Activated T-helper 1 cell treated with anti-CD3 and anti-CD28 coated beads, Interleukin-2, amount 50 U/mL, for 16 hours (primary cell): Measurements from ENCODE around the gene POFUT1.
"Not testable (repeated sequence)": the region's sequence is repeated elsewhere in the genome, so short reads cannot be mapped to it uniquely, and the experiment has no call there.

Experiments
- DNase-seq, 2 donors: peaks; one replicate each; pipeline ENCODE4 v3.0.0-alpha.2; 2020; ENCODE audit warnings: low read depth in 1 of 2, low spot score in 1 of 2

Gene POFUT1

DNA sequence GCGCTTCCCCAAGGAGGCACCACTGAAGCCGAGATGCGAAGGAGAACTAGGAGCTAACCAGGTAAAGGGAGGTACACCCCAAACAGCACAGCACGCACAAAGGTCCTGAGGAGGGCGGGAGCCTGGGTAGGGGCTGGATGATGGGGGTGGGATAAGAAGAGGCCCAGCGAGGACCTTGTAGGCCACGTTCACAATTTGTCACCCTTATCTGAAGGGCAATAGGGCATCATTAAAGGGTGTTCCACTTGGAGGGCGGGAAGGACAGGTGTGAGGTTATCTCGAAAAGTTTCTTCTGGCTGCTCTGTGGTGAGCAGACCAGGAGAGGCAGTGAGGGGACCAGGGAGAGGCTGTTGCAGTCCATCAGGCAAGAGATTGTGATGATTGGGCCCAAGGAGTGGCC is 25.6 kb downstream of the POFUT1 start:
- no peak for DNase-seq

- no peak for DNase-seq
Measured at GRCh38 chr20:32234135-32234808, 26.6 kb downstream of the POFUT1 start.

DNA sequence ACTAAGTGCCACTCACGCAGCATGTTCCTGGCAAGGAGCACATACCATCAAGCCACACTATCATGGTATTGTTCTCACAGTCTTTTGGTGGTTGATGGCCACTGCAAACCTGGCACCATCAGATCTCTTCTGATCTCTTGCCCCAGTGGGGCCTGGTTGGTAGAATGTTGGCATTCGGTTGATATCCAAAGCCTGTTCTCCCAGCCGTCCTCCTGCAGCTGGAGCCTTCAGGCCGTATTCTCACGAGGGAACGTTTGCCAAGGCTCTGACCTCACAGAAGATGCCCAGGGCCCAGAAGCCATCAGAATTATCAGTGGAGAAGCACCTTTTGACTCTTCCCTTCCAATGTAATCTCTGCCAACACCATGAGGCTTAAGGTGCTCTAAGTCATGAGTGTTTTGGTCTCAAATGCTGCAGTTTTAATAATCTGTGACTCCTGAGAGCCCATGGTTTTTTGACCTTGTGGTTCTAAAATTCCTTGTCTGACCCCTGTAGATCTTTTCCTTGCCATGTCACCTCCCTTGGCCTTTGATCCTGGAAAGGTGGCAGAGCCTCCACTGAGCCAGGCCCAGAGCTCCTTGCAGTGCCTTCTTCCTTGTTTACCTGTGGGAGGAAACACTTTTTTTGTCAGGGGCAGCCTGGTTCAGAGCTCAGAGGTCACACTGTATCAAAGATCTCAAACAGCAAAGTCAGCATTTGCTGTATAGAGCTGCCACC is 27.8 kb downstream of the POFUT1 start:
- no peak for DNase-seq

- DNase-seq, result no peak
Measured at GRCh38 chr20:32236048-32236533, 28.4 kb downstream of the POFUT1 start.

- DNase-seq, result no peak
Measured at GRCh38 chr20:32236819-32237218, 29.1 kb downstream of the POFUT1 start.

GRCh38 chr20:32237419-32237818 is 29.7 kb downstream of the POFUT1 start:
- no peak for DNase-seq

GRCh38 chr20:32238483-32239425 is 31.1 kb downstream of the POFUT1 start:
- no peak for DNase-seq

DNA sequence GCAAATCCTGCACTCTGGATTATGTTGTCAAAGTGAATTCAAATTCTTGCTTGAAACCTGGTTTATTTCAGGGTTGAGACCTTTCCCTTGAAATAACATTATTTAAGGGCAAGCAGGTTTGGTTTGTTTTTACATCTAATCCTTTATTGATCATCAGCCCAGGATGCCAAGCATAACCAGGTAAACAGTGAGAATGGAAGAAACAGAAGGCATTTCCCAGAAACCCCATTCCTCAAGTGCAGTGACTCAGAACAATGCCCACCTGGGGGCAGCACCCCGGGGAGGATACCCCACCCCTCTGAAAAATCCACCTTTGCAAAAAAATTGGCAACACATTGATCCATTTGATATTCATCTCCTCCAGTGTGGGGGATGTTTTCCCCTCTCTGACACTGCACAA is 32.5 kb downstream of the POFUT1 start:
- DNase-seq, result no peak

DNA sequence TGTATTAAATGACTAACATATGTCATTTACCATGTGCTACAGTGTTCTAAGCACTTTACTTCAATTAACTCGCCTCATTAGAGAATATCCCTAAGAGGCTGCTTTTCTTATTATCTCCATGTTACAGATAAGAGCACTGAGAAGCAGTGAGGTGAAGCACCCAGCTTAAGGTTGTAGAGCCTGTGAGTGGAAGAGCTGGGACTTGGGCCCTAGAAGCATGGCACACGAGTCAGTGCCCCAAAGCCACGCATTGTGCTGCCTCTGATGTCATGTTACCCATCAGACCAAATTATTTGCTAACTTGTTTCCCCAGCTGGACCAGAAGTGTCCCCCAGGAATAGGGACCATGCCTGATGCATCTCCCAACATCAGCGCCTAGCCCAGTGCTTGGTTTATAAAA is 34.1 kb downstream of the POFUT1 start:
- no peak for DNase-seq

DNA sequence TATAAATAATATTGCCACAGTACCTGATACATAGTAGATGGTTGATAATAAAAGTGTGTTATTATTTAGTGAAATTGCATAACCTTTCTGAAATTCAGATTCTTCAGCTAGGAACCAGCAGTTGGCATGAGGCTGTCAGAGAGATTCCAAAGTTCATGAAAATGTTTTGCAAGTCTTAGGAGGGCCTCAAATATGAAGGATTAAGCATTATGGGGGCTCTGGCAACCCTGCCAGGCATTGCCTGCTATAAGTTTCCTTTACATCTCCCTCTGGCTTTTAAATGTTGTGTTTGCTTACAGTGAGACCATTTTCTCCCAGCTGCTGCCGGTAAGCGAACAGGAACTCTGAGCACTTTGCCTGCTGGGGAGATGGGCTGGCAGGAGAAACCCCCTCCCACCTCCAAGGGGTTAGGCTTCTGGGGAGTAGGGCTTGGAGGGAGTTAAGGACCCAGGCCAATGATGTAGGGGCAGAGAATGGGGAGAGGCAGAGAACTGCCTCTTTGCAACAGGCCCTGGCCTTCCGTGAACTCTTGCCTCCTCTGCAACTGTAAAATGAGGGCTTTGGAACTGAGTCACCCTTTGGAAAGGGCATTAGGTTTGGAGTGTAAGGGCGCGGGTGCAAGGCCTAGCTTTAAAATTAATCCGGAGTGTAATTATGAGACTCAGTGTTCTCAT is 36.6 kb downstream of the POFUT1 start:
- DNase-seq, result no peak

DNA sequence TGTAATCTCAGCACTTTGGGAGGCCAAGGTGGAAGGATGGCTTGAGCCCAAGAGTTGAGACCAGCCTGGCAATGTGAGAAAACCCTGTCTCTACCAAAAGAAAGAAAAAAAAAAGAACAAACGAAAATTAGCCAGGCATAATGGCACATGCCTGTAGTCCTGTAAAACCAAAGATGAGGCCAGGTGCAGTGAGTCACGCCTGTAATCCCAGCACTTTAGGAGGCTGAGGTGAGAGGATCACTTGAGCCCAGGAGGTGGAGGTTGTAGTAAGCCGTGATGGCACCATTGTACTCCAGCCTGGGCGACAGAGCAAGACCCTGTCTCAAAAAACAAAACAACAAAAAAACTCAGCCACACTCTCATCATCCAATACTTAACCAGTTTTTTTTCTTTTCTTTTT is 37.3 kb downstream of the POFUT1 start:
- no peak for DNase-seq

DNA sequence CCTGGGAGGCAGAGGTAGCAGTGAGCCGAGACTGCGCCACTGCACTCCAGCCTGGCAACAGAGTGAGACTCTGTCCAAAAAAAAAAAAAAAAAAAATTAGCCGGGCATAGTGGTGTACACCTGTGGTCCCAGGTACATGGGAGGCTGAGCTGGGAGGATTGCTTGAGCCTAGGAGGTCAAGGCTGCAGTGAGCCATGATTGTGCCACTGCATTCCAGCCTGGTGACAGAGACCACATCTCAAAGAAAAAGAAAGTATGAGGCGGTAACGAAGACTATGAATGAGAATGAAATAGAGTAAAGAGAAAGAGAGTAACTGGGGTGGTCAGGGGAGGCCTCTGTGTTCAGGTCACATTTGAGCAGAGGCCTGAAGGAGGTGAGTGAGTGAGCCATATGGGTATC is 38.5 kb downstream of the POFUT1 start:
- not testable (repeated sequence) for DNase-seq

GRCh38 chr20:32248043-32248442 is 40.4 kb downstream of the POFUT1 start:
- no peak for DNase-seq

GRCh38 chr20:32249030-32249738 is 41.5 kb downstream of the POFUT1 start:
- no peak for DNase-seq

DNA sequence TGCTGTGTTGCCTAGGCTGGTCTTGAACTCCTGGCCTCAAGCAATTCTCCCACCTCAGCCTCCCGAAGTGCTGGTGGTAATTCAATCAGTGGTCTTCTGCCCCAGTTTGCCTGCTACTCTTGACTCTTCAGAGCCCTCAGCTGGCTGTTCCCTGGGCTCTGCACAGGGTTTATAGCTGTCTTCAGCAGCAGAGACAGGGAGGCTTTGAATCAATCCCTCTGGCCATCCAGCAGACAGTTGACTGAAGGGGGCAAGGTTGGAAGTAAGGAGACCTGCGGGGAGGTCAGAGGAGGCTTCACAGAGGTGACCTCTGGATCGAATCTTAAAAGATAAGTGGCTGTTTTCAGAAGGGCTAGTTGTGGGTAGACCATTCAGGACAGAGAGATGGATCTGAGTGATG is 43.8 kb downstream of the POFUT1 start:
- DNase-seq, result no peak

GRCh38 chr20:32252189-32252588 is 44.5 kb downstream of the POFUT1 start:
- DNase-seq, result peak in 1 of 2 donors; percentile 50

DNA sequence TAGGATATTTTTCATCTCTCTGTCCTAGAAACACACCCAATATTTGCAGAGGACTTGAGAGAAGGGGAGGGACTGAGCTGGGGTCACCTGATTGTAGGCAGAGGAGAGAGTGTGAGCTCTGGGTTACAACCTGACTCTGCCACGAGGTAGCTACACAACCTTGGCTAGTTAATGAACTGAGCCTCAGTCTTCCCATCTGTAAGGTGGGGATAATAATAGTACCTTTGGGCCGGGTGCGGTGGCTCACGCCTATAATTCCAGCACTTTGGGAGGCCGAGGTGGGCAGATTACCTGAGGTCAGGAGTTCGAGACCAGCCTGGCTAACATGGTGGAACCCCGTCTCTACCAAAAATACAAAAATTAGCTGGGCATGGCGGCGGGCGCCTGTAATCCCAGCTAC is 53.3 kb downstream of the POFUT1 start:
- not testable (repeated sequence) for DNase-seq

GRCh38 chr20:32261644-32262043 is 54.0 kb downstream of the POFUT1 start:
- DNase-seq, result no peak

- no peak for DNase-seq
Measured at GRCh38 chr20:32263398-32263954, 55.8 kb downstream of the POFUT1 start.

GRCh38 chr20:32271620-32272019 is 63.9 kb downstream of the POFUT1 start:
- DNase-seq, result no peak
